GM12875 (cell line): ENCODE measurements around the gene TMEM218.

Experiments used
- H3K4me3 ChIP-seq: one replicate; pipeline ENCODE4 v1.5.1; 2011; ENCODE audit warnings: low read depth, low read length, control low read depth
- CTCF ChIP-seq: IDR thresholded peaks from 2 replicates; pipeline ENCODE4 v1.5.1; 2011; ENCODE audit warnings: low read depth, mild to moderate bottlenecking, control low read depth, inconsistent platforms, low read length, moderate library complexity, borderline replicate concordance; ENCODE audit not compliant: insufficient read depth

TMEM218 gene

GRCh38 chr11:125102510-125102909, 8.9 kb downstream of the TMEM218 start:
- no peak for TF ChIP-seq CTCF
- no peak overlapping the region for H3K4me3 ChIP-seq

- H3K4me3 ChIP-seq = no peak overlapping the region
- no peak for TF ChIP-seq CTCF
Measured at GRCh38 chr11:125102025-125102424, 9.4 kb downstream of the TMEM218 start.

- no peak overlapping the region for H3K4me3 ChIP-seq
- TF ChIP-seq CTCF = no peak
Measured at GRCh38 chr11:125101596-125101995, 9.8 kb downstream of the TMEM218 start.

- TF ChIP-seq CTCF = no peak
- H3K4me3 ChIP-seq = no peak overlapping the region
Measured at GRCh38 chr11:125100136-125100535, 11.3 kb downstream of the TMEM218 start.

GRCh38 chr11:125094731-125095130, 16.7 kb downstream of the TMEM218 start:
- H3K4me3 ChIP-seq = no peak overlapping the region
- no peak for TF ChIP-seq CTCF

- no peak for TF ChIP-seq CTCF
- no peak overlapping the region for H3K4me3 ChIP-seq
Measured at GRCh38 chr11:125093502-125093901, 17.9 kb downstream of the TMEM218 start.

- H3K4me3 ChIP-seq = no peak overlapping the region
- no peak for TF ChIP-seq CTCF
Measured at GRCh38 chr11:125092669-125093068, 18.8 kb downstream of the TMEM218 start.
